HepG2 (cell line): Measurements from ENCODE around the gene LRRC4C. TPM values are rescaled to one million over a fixed set of nuclear protein-coding genes. Genes with fewer than 3 reads are reported as not detected.

Experiments
- ATAC-seq: fragments of 200-7000 bp; cut with Tn5 transposase; 3 replicates; pipeline ENCODE4 v1.9.1; 2020; ENCODE audit warnings: mild to moderate bottlenecking, moderate library complexity
- BruUV-seq: library from RNA; stranded (reverse); fragments of 400-500 nt; replicated peaks from 2 replicates; lab custom pipeline; 2021; lab: Mats Ljungman, UMichigan
- CTCF ChIA-PET: fragments of 300-600 bp; formaldehyde crosslinking; extraction: SDS; loops from one replicate; lab custom pipeline; 2021; ENCODE audit warnings: low total read pairs, inconsistent platforms, low intra/inter-chr PET ratio; lab: Yijun Ruan, JAX
- POLR2A ChIA-PET: fragments of 350-600 bp; sonication (Branson Sonifier 250); formaldehyde crosslinking; loops from one replicate; lab custom pipeline; 2020; ENCODE audit warnings: antibody characterized with exemption, inconsistent platforms; lab: Yijun Ruan, JAX
- DNase-seq: peaks from one replicate; pipeline ENCODE4 v3.0.0-alpha.2; 2015; ENCODE audit warnings: low spot score
- FAIRE-seq: peaks from 3 replicates; lab custom pipeline; 2011; peaks lifted over from hg19 to GRCh38; lab: Jason Lieb, UNC
- H2AFZ ChIP-seq: one replicate; pipeline ENCODE4 v1.6.1; 2011; ENCODE audit warnings: low read length, inconsistent platforms
- H3K27ac ChIP-seq: fragments of 300-600 bp; 3 replicates; pipeline ENCODE4 v1.8.0; 2011; ENCODE audit warnings: mixed run types, mild to moderate bottlenecking, mixed read lengths, low read length, inconsistent platforms; ENCODE audit not compliant: insufficient read depth; ENCODE audit errors: extremely low read length
- H3K27me3 ChIP-seq, 2 experiments: fragments of 200-600 bp in 1 of 2; 2 replicates in 1 of 2; 3 replicates in 1 of 2; pipeline versions ENCODE4 v1.6.0 to v1.8.0; 2011; ENCODE audit warnings: low read length in 2 of 2, mild to moderate bottlenecking in 2 of 2, moderate library complexity in 2 of 2, inconsistent platforms in 1 of 2; ENCODE audit not compliant: insufficient read depth in 2 of 2, control insufficient read depth in 1 of 2
- H3K36me3 ChIP-seq, 2 experiments: fragments of 200-600 bp in 1 of 2; replicated peaks in 1 of 2; 2 replicates in 1 of 2; 3 replicates in 1 of 2; pipeline versions ENCODE4 v1.5.1 to v1.8.0; 2011; ENCODE audit warnings: low read length in 2 of 2, inconsistent platforms in 1 of 2; ENCODE audit not compliant: insufficient read depth in 2 of 2, control insufficient read depth in 1 of 2
- H3K4me1 ChIP-seq: 2 replicates; pipeline ENCODE4 v1.5.1; 2012; ENCODE audit warnings: low read length, inconsistent platforms; ENCODE audit not compliant: insufficient read depth
- H3K4me2 ChIP-seq: 2 replicates; pipeline ENCODE4 v1.6.0; 2011; ENCODE audit warnings: low read depth, low read length, inconsistent platforms
- H3K4me3 ChIP-seq, 3 experiments: fragments of 200-600 bp in 1 of 3; sonication (generic), shearing (Covaris generic) in 1 of 3; replicated peaks in 1 of 3; 2 replicates each; pipeline ENCODE4 v1.5.1; 2011 to 2016; ENCODE audit warnings: low read length in 3 of 3, inconsistent platforms in 2 of 3, low read depth in 2 of 3, mild to moderate bottlenecking in 2 of 3, control low read depth in 1 of 3, mixed read lengths in 1 of 3; ENCODE audit not compliant: insufficient read depth in 1 of 3
- H3K79me2 ChIP-seq: one replicate; pipeline ENCODE4 v1.6.1; 2011; ENCODE audit warnings: low read length, inconsistent platforms; ENCODE audit not compliant: insufficient read depth
- H3K9ac ChIP-seq: 2 replicates; pipeline ENCODE4 v1.6.0; 2011; ENCODE audit warnings: mild to moderate bottlenecking, low read depth, low read length, inconsistent platforms; ENCODE audit not compliant: insufficient read depth
- H3K9me3 ChIP-seq: 2 replicates; pipeline ENCODE4 v1.5.1; 2012; ENCODE audit warnings: mild to moderate bottlenecking, low read length
- H4K20me1 ChIP-seq: 2 replicates; pipeline ENCODE4 v1.6.0; 2011; ENCODE audit warnings: inconsistent platforms, mild to moderate bottlenecking, low read length, moderate library complexity; ENCODE audit not compliant: insufficient read depth
- CHD4 ChIP-seq: fragments of 200-600 bp; sonication (generic); IDR thresholded peaks from 2 replicates; pipeline ENCODE4 v1.7.0; 2017; ENCODE audit warnings: mild to moderate bottlenecking, low read length, borderline replicate concordance
- NBN ChIP-seq: fragments of 450-650 bp; conservative IDR thresholded peaks from 2 replicates; pipeline ENCODE4 v1.6.1; 2017
- SCMH1 ChIP-seq: sonication (generic); formaldehyde crosslinking; IDR thresholded peaks from 2 replicates; pipeline ENCODE4 v1.9.0; 2021; ENCODE audit warnings: missing genetic modification reagents, mild to moderate bottlenecking, borderline replicate concordance
- ZNF326 ChIP-seq: sonication (generic); formaldehyde crosslinking; IDR thresholded peaks from 2 replicates; pipeline ENCODE4 v1.4.0; 2020; ENCODE audit warnings: missing genetic modification reagents, borderline replicate concordance
- ZNF354B ChIP-seq: sonication (generic); formaldehyde crosslinking; IDR thresholded peaks from 2 replicates; pipeline ENCODE4 v1.8.0; 2022; ENCODE audit warnings: mild to moderate bottlenecking, missing genetic modification reagents
- ZNF460 ChIP-seq: sonication (generic); formaldehyde crosslinking; IDR thresholded peaks from 2 replicates; pipeline ENCODE4 v1.5.1; 2020; ENCODE audit warnings: missing genetic modification reagents, mild to moderate bottlenecking, borderline replicate concordance
- ZNF510 ChIP-seq: sonication (generic); formaldehyde crosslinking; IDR thresholded peaks from 2 replicates; pipeline ENCODE4 v1.4.0; 2020; ENCODE audit warnings: low read depth, mild to moderate bottlenecking, missing genetic modification reagents
- WGBS: methylation state at CpG from one replicate; pipeline ENCODE4 v1.1.6; 2017; ENCODE audit warnings: low lambda C conversion rate; 5-methylcytosine and 5-hydroxymethylcytosine counted together
- in situ Hi-C: cut with HindIII; loops from 2 replicates; pipeline ENCODE4 v1.10.0; 2017; ENCODE audit warnings: low pct_unique_long_range_greater_than_20kb; ENCODE audit not compliant: extremely low pct_ligation_motif_present
- intact Hi-C: fragments of 100-400 bp; cut with micrococcal nuclease; formaldehyde crosslinking; loops from one replicate; pipeline ENCODE4 v1.10.0; 2022; ENCODE audit not compliant: unreplicated experiment
- polyA plus RNA-seq, 8 experiments: library from polyadenylated mRNA; depleted of rRNA in 3 of 8; stranded (reverse) in 7 of 8; unstranded in 1 of 8; fragments of >200 nt; fragmentation: Illumina TruSeq in 4 of 8; extraction: Trizol in 4 of 8; gene quantifications; 2 replicates each; pipeline versions ENCODE4 v1.2.1 to v1.2.3, GENCODE V29; 2011 to 2016; ENCODE audit warnings: low read depth in 4 of 8, missing spikeins in 1 of 8, mixed read lengths in 1 of 8; ENCODE audit not compliant: insufficient read depth in 1 of 8
- total RNA-seq, 5 experiments: library from RNA; depleted of rRNA; stranded (reverse); fragments of >200 nt; fragmentation: Illumina TruSeq; extraction: Trizol; gene quantifications; 2 replicates each; pipeline ENCODE4 v1.2.3, GENCODE V29; 2016; ENCODE audit warnings: low read depth in 1 of 5
- TF ChIP-seq, protein P1 (sequence below): IDR thresholded peaks from 2 replicates; pipeline ENCODE4 v1.6.1; 2016; ENCODE audit warnings: missing genetic modification reagents, missing compliant biosample characterization
- TF ChIP-seq, protein P2 (sequence below): sonication (generic); formaldehyde crosslinking; IDR thresholded peaks from 2 replicates; pipeline ENCODE4 v1.4.0; 2020; ENCODE audit warnings: missing genetic modification reagents, mild to moderate bottlenecking, borderline replicate concordance
- TF ChIP-seq, protein P3 (sequence below): sonication (generic); formaldehyde crosslinking; IDR thresholded peaks from 2 replicates; pipeline ENCODE4 v1.8.1; 2023; ENCODE audit warnings: mild to moderate bottlenecking, moderate library complexity, missing genetic modification reagents
- TF ChIP-seq, protein P4 (sequence below): IDR thresholded peaks from 2 replicates; pipeline ENCODE4 v1.6.1; 2012; ENCODE audit warnings: inconsistent platforms
- TF ChIP-seq, protein P5 (sequence below): sonication (generic); formaldehyde crosslinking; IDR thresholded peaks from 2 replicates; pipeline ENCODE4 v1.8.1; 2023; ENCODE audit warnings: mild to moderate bottlenecking, missing genetic modification reagents, borderline replicate concordance

LRRC4C gene
- total and polyA plus RNA-seq, 2 of the 13 experiments (the other 11 are each of a cell fraction or from before 2014, with no cell fraction given), result not detected

DNA sequence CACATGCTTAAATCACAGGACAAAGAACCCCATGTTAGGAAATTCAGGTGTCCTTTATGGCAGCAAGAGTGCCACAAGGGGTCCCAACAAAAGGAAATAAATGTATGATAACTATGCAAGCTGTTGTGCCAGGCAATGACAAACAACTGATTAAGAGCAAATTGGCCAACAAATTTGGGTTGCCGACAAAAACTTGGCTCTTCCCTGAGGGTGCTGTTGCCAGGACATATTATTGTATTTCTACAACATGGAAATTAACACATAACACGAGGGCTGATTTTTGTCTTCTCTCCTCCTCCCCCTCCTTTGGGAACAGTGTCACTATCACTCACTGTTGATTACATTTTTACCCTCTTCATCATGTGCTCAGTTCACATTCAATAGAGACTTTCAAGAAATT is 56.0 kb downstream of the LRRC4C start:
- DNase-seq, result no peak
- H3K27me3 ChIP-seq, result no peaks in the 10 kb centered on the region; a peak in 1 of 5 replicates
- H3K79me2 ChIP-seq, result no peaks in the 10 kb centered on the region
- FAIRE-seq, result no peak
- H2AFZ ChIP-seq, result no peak overlapping the region
- no peaks in the 10 kb centered on the region for H4K20me1 ChIP-seq
- H3K4me3 ChIP-seq, result no peak overlapping the region
- H3K9ac ChIP-seq, result no peak overlapping the region
- CTCF ChIA-PET, result no interaction called here
- H3K4me2 ChIP-seq, result no peak overlapping the region
- no peak for ATAC-seq
- POLR2A ChIA-PET, result no interaction called here
- no peaks in the 10 kb centered on the region for H3K4me1 ChIP-seq
- 0% methylated on average over 2 of the region's 2 CpGs for WGBS
- TF ChIP-seq ZNF354B (CRISPR knock-in tag) (no peak), ZNF326 (no peak), SCMH1 (CRISPR knock-in tag) (no peak), NBN (no peak), ZNF460 (CRISPR knock-in tag) (no peak)
- TF ChIP-seq, protein P1, sequence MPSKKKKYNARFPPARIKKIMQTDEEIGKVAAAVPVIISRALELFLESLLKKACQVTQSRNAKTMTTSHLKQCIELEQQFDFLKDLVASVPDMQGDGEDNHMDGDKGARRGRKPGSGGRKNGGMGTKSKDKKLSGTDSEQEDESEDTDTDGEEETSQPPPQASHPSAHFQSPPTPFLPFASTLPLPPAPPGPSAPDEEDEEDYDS (CRISPR knock-in tag), result no peak
- intact Hi-C loops (no loop called here), in situ Hi-C loops (no loop called here)
- no peaks in the 10 kb centered on the region for H3K36me3 ChIP-seq
- BruUV-seq, result no TSS peak
- H3K9me3 ChIP-seq, result 0 out of 2 replicates have a peak, but pooled peaks cover 4% of the 10 kb centered on the region
- no peak overlapping the region for H3K27ac ChIP-seq

DNA sequence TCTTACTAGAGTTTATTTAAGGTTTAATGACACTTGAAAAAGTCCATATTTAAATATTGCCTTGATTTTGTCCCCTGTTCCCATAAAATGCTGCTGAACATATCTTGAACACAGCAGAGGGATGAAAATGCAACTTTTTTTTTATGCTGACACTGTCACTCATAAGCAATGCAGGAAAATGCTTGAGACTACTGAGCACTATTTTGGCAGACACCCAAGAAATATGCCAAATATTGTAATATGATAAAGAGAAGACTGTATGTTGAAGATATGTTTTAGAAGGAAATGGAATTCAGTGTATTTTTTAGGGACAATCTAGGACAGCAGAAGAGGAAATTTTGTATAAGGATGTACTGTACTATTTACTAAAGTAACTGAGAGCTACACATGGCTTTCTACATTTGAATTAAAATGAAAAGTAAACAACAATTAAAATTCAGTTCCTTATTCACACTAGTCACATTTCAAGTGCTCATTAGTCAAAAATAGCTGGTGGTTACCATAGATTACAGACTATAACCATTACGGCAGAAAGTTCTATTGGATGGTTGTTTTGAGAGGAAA is 58.6 kb downstream of the LRRC4C start:
- ATAC-seq, result no peak
- no peaks in the 10 kb centered on the region for H3K36me3 ChIP-seq
- ChIA-PET POLR2A (no interaction called here), CTCF (no interaction called here)
- no peak overlapping the region for H3K9ac ChIP-seq
- DNase-seq, result no peak
- no peaks in the 10 kb centered on the region; a peak in 1 of 5 replicates for H3K27me3 ChIP-seq
- H3K4me1 ChIP-seq, result no peaks in the 10 kb centered on the region
- 0 out of 2 replicates have a peak, but pooled peaks cover 4% of the 10 kb centered on the region for H3K9me3 ChIP-seq
- in situ Hi-C loops (no loop called here), intact Hi-C loops (no loop called here)
- no peak overlapping the region for H3K4me2 ChIP-seq
- no peak for FAIRE-seq
- whole genome bisulfite sequencing, result 38% methylated on average over 1 of the region's 1 CpG
- H3K27ac ChIP-seq, result no peak overlapping the region
- no peak overlapping the region for H2AFZ ChIP-seq
- no peaks in the 10 kb centered on the region for H4K20me1 ChIP-seq
- no peak overlapping the region for H3K4me3 ChIP-seq
- BruUV-seq, result no TSS peak
- H3K79me2 ChIP-seq, result no peaks in the 10 kb centered on the region
- TF ChIP-seq, protein P2, sequence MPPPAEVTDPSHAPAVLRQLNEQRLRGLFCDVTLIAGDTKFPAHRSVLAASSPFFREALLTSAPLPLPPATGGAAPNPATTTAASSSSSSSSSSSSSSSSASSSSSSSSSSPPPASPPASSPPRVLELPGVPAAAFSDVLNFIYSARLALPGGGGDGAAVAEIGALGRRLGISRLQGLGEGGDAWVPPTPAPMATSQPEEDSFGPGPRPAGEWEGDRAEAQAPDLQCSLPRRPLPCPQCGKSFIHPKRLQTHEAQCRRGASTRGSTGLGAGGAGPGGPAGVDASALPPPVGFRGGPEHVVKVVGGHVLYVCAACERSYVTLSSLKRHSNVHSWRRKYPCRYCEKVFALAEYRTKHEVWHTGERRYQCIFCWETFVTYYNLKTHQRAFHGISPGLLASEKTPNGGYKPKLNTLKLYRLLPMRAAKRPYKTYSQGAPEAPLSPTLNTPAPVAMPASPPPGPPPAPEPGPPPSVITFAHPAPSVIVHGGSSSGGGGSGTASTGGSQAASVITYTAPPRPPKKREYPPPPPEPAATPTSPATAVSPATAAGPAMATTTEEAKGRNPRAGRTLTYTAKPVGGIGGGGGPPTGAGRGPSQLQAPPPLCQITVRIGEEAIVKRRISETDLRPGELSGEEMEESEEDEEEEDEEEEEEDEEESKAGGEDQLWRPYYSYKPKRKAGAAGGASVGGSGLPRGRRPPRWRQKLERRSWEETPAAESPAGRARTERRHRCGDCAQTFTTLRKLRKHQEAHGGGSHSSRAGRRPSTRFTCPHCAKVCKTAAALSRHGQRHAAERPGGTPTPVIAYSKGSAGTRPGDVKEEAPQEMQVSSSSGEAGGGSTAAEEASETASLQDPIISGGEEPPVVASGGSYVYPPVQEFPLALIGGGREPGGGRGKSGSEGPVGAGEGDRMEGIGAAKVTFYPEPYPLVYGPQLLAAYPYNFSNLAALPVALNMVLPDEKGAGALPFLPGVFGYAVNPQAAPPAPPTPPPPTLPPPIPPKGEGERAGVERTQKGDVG, result no peak
- TF ChIP-seq, protein P3, sequence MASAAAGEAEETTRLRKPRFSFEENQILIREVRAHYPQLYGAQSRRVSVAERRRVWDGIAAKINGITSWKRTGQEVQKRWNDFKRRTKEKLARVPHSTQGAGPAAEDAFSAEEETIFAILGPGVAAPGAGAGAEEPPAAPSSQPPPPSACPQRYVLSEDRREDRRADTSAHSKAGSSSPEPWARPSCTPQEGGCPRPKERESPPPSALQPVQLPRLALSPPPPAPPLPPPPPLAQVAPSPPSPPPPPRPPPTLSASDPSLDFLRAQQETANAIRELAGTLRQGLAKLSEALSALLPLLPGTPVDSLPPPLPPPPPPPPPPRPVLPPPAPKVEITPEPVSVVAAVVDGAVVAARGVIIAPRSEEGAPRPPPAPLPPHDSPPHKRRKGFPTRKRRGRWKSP, result no peak
- TF ChIP-seq, protein P4, sequence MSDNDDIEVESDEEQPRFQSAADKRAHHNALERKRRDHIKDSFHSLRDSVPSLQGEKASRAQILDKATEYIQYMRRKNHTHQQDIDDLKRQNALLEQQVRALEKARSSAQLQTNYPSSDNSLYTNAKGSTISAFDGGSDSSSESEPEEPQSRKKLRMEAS, result no peak
- TF ChIP-seq CHD4 (no peak), ZNF510 (no peak)
- TF ChIP-seq, protein P5, sequence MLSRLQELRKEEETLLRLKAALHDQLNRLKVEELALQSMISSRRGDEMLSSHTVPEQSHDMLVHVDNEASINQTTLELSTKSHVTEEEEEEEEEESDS (CRISPR knock-in tag), result no peak
